ENCODE results near the gene CCDC192. TPM values are rescaled to one million over a fixed set of nuclear protein-coding genes. Genes with fewer than 3 reads are reported as not detected.

The CCDC192 gene
- total RNA-seq, 6 experiments from 2014 or later: not detected

- Histone ChIP-seq H3K4me3 (no peak overlapping the region), H3K27ac (no peak overlapping the region), H3K9me3 (no peaks in the 10 kb centered on the region), H3K4me1 (no peaks in the 10 kb centered on the region), H3K36me3 (no peaks in the 10 kb centered on the region), H3K27me3 (no peaks in the 10 kb centered on the region)
- WGBS (ENCODE audit: insufficient coverage, low coverage, low lambda C conversion rate, missing lambda C conversion rate): 69% methylated on average over 1 of the region's 1 CpG
- DNase-seq (no peak), ATAC-seq (no peak)
- intact Hi-C loops (cut with DNase I): no loop called here
- TF ChIP-seq POLR2A (IDR thresholded peaks at IDR 0.05) (no peak), CTCF (IDR thresholded peaks at IDR 0.05) (no peak)
Observed at GRCh38 chr5:127940854-127941253, 237.7 kb downstream of the CCDC192 start.

- intact Hi-C loops (cut with DNase I): no loop called here
- peak in 1 of 4 donors; percentile 27 for ATAC-seq
- TF ChIP-seq CTCF (IDR thresholded peaks at IDR 0.05) (no peak), POLR2A (IDR thresholded peaks at IDR 0.05) (no peak)
Observed at GRCh38 chr5:127941646-127942045, 238.5 kb downstream of the CCDC192 start.

GRCh38 chr5:127942246-127943060 is 239.3 kb downstream of the CCDC192 start:
- intact Hi-C loops (cut with DNase I): no loop called here
- H3K4me1 ChIP-seq: no peaks in the 10 kb centered on the region
- H3K36me3 ChIP-seq: no peaks in the 10 kb centered on the region
- DNase-seq: no peak
- no peaks in the 10 kb centered on the region for H3K9me3 ChIP-seq
- TF ChIP-seq CTCF (IDR thresholded peaks at IDR 0.05) (no peak), POLR2A (IDR thresholded peaks at IDR 0.05) (no peak)
- 75% methylated on average over 3 of the region's 3 CpGs for WGBS (ENCODE audit: insufficient coverage, low coverage, low lambda C conversion rate, missing lambda C conversion rate)
- H3K27ac ChIP-seq: no peak overlapping the region
- no peak for ATAC-seq
- no peaks in the 10 kb centered on the region for H3K27me3 ChIP-seq
- no peak overlapping the region for H3K4me3 ChIP-seq

More at GRCh38 chr5:127941646-127942045, 238.5 kb downstream of the CCDC192 start:
- 60% methylated on average over 8 of the region's 9 CpGs for WGBS (ENCODE audit: insufficient coverage, low coverage, low lambda C conversion rate, missing lambda C conversion rate)
- Histone ChIP-seq H3K4me1 (no peaks in the 10 kb centered on the region), H3K27ac (no peak overlapping the region), H3K4me3 (no peak overlapping the region), H3K27me3 (no peaks in the 10 kb centered on the region), H3K9me3 (no peaks in the 10 kb centered on the region), H3K36me3 (no peaks in the 10 kb centered on the region)
- DNase-seq: no peak

- H3K27ac ChIP-seq: no peak overlapping the region
Observed at GRCh38 chr5:127943061-127943371, 239.8 kb downstream of the CCDC192 start.

More at GRCh38 chr5:127943061-127943371, 239.8 kb downstream of the CCDC192 start:
- H3K4me3 ChIP-seq: no peak overlapping the region
- H3K36me3 ChIP-seq: no peaks in the 10 kb centered on the region
- TF ChIP-seq CTCF (IDR thresholded peaks at IDR 0.05) (no peak), POLR2A (IDR thresholded peaks at IDR 0.05) (no peak)
- H3K27me3 ChIP-seq: no peaks in the 10 kb centered on the region
- intact Hi-C loops (cut with DNase I): no loop called here
- no peak for ATAC-seq
- DNase-seq: no peak
- no peaks in the 10 kb centered on the region for H3K9me3 ChIP-seq
- no peaks in the 10 kb centered on the region for H3K4me1 ChIP-seq
- WGBS (ENCODE audit: insufficient coverage, low coverage, low lambda C conversion rate, missing lambda C conversion rate): 84% methylated on average over 4 of the region's 4 CpGs
